Stomach (tissue), 9 donors: ENCODE data around the gene TUBGCP2. TPM values are rescaled to one million over a fixed set of nuclear protein-coding genes. Genes with fewer than 3 reads are reported as not detected.

Experiments used
- DNase-seq, 2 donors: peaks; one replicate each; pipeline versions ENCODE4 v3.0.0 to v3.0.0-alpha.2; 2013 to 2019
- H3K27ac ChIP-seq, 5 donors: fragments of 200-600 bp in 4 of 5; sonication (generic) in 4 of 5; one replicate each; pipeline ENCODE4 v1.5.1; 2013 to 2019; ENCODE audit warnings: mild to moderate bottlenecking in 1 of 5, moderate library complexity in 1 of 5
- H3K27me3 ChIP-seq, 3 donors: fragments of 200-600 bp; sonication (generic); one replicate each; pipeline ENCODE4 v1.5.1; 2017 to 2019; ENCODE audit warnings: mixed run types in 1 of 3
- H3K36me3 ChIP-seq, 4 donors: fragments of 200-600 bp; sonication (generic); 1 replicate in 3 of 4; 2 replicates in 1 of 4; pipeline ENCODE4 v1.5.1; 2016 to 2019
- H3K4me1 ChIP-seq, 4 donors: fragments of 200-600 bp; sonication (generic); one replicate each; pipeline ENCODE4 v1.5.1; 2016 to 2019
- H3K4me3 ChIP-seq, 4 donors: fragments of 200-600 bp; sonication (generic) in 3 of 4; one replicate each; pipeline ENCODE4 v1.5.1; 2016 to 2019; ENCODE audit warnings: mild to moderate bottlenecking in 1 of 4
- H3K9me3 ChIP-seq, 4 donors: fragments of 200-600 bp; sonication (generic); one replicate each; pipeline ENCODE4 v1.5.1; 2016 to 2019
- EP300 ChIP-seq: sonication (generic); formaldehyde crosslinking; IDR thresholded peaks from one replicate; pipeline ENCODE4 v1.6.1; 2017; ENCODE audit warnings: antibody characterized with exemption
- POLR2A ChIP-seq, 4 donors: fragments of 450-650 bp; IDR thresholded peaks; one replicate each; pipeline ENCODE4 v1.6.1; 2016; ENCODE audit warnings: antibody characterized with exemption in 4 of 4, control low read depth in 2 of 4, mild to moderate bottlenecking in 1 of 4, moderate library complexity in 1 of 4
- POLR2AphosphoS5 ChIP-seq, 3 donors: sonication (generic); formaldehyde crosslinking; IDR thresholded peaks; one replicate each; pipeline ENCODE4 v1.6.1; 2016; ENCODE audit warnings: antibody characterized with exemption in 3 of 3
- WGBS, 5 donors: extraction: QIAGEN DNeasy Blood & Tissue Kit in 3 of 5; methylation state at CpG; one replicate each; pipeline versions ENCODE4 v1.1.5 to v1.1.7; 2013 to 2018; 5-methylcytosine and 5-hydroxymethylcytosine counted together
- intact Hi-C: fragments of 100-400 bp; cut with DNase I; formaldehyde crosslinking; loops from one replicate; pipeline ENCODE4 v1.15.1; 2023; ENCODE audit warnings: low total_unique reads
- polyA plus RNA-seq, 3 donors: library from polyadenylated mRNA; stranded (reverse); fragments of 200-250 nt; gene quantifications; one replicate each; pipeline ENCODE4 v1.2.3, GENCODE V29; 2013
- total RNA-seq, 5 donors: library from RNA; depleted of rRNA; stranded (reverse); fragments of >200 nt; gene quantifications; one replicate each; pipeline versions ENCODE4 v1.1.0 to v1.2.3, GENCODE V29; 2014 to 2016
- TF ChIP-seq, protein P1 (sequence below), 7 experiments: fragments of 450-650 bp in 4 of 7; fragments of 200-600 bp in 3 of 7; sonication (generic) in 3 of 7; IDR thresholded peaks; one replicate each; pipeline ENCODE4 v1.5.1; 2016 to 2019; ENCODE audit warnings: antibody characterized with exemption in 7 of 7, control low read depth in 2 of 7, mild to moderate bottlenecking in 1 of 7
- donor health status: healthy with polysubstance abuse.
- donor health status: Bipolar disorder and iron deficiency.
- donor health status: healthy.

TUBGCP2 gene
- total and polyA plus RNA-seq, 8 donors, result 18.3 to 117 (median 47.6) TPM

DNA sequence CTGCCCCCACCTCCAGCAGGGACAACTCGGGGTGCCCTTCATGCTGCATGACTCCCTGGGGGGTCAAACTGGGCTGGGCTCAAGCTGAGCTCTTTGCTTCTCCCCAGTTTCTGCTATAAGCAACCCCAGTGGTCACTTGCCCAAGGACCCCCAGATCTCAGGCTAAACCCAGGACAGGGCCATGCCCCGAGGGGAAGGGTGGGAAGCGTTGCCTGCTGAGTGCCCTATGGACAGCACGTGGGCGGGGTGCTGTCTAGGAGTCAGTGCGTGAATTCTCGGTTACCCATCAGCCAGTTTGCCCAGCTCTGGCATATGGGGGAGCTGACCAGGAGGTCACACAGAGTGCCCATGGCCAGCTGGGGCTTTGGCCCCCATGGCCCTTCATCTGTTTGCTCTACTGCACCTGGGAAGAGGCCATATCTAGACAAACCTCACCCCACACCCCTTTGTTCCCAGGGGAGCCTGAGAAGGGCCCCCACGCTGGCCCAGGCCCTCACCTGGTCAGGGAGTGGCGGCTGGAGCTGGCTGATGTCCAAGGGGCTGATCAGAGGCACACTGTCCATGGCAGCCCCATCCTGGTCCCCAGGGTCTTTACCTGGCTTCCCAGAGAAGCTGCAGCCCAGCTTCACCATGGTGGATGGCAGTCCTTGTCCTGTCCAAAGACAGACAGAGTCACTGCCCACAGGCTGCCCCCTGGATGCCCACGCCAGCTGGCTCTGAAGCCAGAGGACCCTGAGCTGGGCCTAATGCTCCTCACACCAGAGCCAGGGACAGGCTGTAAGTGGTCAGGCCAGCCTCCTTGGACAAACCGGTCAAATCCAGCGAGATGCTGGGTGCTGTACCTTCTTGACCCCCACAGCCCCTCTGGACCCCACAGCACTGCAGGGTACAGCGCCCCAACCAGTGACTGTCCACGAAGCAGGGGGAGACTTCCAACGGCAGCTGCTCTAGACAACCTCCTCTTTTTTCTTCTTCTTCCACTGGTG, 20.0 kb upstream of the TUBGCP2 start:
- H3K36me3 ChIP-seq, result no peaks in the 10 kb centered on the region
- intact Hi-C loops, result no loop called here
- H3K4me1 ChIP-seq, result peaks cover 32 to 36% (median 33%) of the 10 kb centered on the region in 4 donors
- TF ChIP-seq, protein P1, sequence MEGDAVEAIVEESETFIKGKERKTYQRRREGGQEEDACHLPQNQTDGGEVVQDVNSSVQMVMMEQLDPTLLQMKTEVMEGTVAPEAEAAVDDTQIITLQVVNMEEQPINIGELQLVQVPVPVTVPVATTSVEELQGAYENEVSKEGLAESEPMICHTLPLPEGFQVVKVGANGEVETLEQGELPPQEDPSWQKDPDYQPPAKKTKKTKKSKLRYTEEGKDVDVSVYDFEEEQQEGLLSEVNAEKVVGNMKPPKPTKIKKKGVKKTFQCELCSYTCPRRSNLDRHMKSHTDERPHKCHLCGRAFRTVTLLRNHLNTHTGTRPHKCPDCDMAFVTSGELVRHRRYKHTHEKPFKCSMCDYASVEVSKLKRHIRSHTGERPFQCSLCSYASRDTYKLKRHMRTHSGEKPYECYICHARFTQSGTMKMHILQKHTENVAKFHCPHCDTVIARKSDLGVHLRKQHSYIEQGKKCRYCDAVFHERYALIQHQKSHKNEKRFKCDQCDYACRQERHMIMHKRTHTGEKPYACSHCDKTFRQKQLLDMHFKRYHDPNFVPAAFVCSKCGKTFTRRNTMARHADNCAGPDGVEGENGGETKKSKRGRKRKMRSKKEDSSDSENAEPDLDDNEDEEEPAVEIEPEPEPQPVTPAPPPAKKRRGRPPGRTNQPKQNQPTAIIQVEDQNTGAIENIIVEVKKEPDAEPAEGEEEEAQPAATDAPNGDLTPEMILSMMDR (IDR thresholded peaks at IDR 0.05), result no peak
- no peak for TF ChIP-seq EP300
- no peak for TF ChIP-seq POLR2AphosphoS5 (IDR thresholded peaks at IDR 0.05)
- TF ChIP-seq POLR2A (IDR thresholded peaks at IDR 0.05), result no peak
- no peaks in the 10 kb centered on the region for H3K9me3 ChIP-seq
- H3K4me3 ChIP-seq, result no peak overlapping the region
- H3K27me3 ChIP-seq, result peaks cover 10 to 93% (median 66%) of the 10 kb centered on the region in 3 donors
- DNase-seq, result no peak
- no peak overlapping the region for H3K27ac ChIP-seq
- WGBS, 5 donors, result 69 to 79% (median 72%) methylated on average over 10 to 15 of the region's 15 CpGs

DNA sequence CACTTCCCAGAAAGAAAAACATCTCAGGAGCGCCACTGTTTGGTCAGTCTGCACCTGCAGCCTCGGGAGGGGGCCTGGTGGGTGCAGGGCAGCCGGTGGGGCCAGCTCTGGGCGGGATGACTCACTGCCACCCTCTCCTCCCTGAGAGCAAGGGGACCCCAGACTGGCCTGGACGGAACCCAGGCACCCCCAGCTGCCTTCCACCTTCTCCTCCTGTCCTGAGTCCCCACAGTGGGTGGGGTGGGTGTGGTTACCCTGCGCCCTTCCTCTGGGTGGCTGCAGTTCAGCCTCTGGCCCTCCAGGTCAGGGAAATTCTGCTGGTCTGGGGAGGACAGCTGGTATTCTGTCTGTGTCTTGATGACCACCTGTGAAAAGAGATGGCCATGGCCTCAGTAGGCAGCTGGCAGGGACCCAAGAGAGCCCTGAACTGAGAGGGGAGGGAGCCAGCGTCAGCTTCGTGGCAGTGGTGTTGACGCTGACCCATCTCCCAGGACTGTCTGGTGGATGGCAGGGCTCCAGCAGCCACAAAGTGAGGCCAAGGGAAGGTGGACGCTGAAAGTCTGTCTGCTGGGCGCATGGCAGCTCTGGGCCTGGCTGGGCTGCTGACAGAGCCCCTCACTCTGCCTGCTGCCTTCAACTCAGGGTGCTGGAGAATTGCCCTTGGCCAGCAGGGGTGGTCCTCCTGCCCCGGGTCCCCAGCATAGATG, 19.1 kb upstream of the TUBGCP2 start:
- intact Hi-C loops, result no loop called here
- Histone ChIP-seq H3K27me3 (peaks cover 10 to 86% (median 64%) of the 10 kb centered on the region in 3 donors), H3K4me1 (peaks cover 32 to 36% (median 33%) of the 10 kb centered on the region in 4 donors), H3K27ac (no peak overlapping the region), H3K9me3 (no peaks in the 10 kb centered on the region), H3K4me3 (no peak overlapping the region), H3K36me3 (no peaks in the 10 kb centered on the region)
- WGBS, 5 donors, result 25 to 43% (median 37%) methylated on average over 6 to 12 of the region's 12 CpGs
- TF ChIP-seq POLR2A (IDR thresholded peaks at IDR 0.05), result no peak
- TF ChIP-seq POLR2AphosphoS5 (IDR thresholded peaks at IDR 0.05), result no peak
- TF ChIP-seq, protein P1 (IDR thresholded peaks at IDR 0.05), result no peak
- no peak for DNase-seq

DNA sequence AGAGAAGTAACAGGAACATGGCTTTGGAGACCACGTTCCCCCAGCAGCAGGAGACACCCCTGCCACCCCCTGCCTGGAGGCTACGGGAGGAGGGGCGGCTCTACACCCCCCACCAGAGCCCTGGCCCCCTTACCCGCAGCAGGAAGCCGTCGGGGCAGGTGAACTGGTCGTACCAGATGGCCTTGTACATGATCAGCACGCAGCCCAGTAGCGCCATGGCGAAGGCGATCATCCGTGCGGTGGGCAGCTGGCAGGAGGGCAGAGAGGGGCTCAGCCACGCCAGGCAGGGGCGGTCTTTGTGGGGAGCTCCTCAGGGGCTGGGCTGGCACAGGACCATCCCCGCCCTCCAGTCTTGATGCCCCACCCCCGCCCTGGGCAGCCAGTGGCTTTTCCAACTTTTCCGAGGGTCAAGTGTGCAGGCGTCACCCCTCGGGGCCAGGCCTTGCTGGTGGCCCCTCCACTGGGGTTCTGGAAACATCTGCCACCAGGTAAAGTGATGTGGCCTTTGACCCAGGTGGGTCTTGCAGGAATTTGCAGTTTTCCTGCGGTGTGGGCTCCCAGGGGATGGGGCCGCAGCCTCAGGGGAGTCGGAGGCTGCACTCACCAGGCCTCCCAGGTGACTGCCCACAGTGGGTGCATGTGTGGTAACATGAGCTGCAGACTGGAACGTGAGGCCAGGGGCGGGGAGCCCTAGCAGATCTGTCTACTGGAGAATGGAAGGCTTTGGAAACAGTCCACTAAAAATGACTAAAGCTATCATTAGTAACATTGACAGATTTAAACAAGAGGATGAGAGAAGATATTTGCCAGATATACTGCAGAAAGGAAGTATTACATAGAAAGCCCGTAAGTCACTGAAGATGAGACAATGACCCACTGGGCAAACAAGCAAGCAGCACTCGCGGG, 18.3 kb upstream of the TUBGCP2 start:
- peaks cover 32 to 36% (median 33%) of the 10 kb centered on the region in 4 donors for H3K4me1 ChIP-seq
- intact Hi-C loops, result no loop called here
- no peaks in the 10 kb centered on the region for H3K9me3 ChIP-seq
- TF ChIP-seq POLR2A (IDR thresholded peaks at IDR 0.05) (no peak), EP300 (no peak), POLR2AphosphoS5 (IDR thresholded peaks at IDR 0.05) (no peak)
- TF ChIP-seq, protein P1 (IDR thresholded peaks at IDR 0.05), result no peak
- WGBS, 5 donors, result 19 to 28% (median 26%) methylated on average over 15 to 28 of the region's 28 CpGs
- H3K36me3 ChIP-seq, result no peaks in the 10 kb centered on the region
- H3K4me3 ChIP-seq, result no peak overlapping the region
- H3K27ac ChIP-seq, result no peak overlapping the region
- peaks cover 8 to 78% (median 58%) of the 10 kb centered on the region in 3 donors for H3K27me3 ChIP-seq
- no peak for DNase-seq

DNA sequence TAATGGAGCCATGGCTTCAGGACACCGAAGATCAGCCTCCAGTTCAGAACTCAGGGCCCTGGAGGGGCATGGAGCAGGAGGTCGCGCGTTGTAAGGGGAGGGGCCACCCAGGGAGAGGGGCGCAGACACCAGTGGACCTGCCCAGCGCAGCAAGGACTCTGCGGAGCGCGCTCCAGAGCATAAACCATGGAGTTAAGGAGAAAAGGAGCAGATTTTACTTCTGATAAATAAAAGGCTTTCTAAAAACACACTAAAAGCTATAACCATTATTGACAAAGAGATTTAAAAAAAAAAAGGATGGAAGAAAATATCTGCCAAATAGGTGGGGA, 17.5 kb upstream of the TUBGCP2 start:
- intact Hi-C loops, result no loop called here
- WGBS, 5 donors, result 26 to 42% (median 33%) methylated on average over 9 of the region's 9 CpGs
- Histone ChIP-seq H3K27me3 (peaks cover 7 to 74% (median 52%) of the 10 kb centered on the region in 3 donors), H3K27ac (peak overlapping the region in 1 of 5 donors; percentile 54), H3K4me1 (peaks cover 32 to 36% (median 33%) of the 10 kb centered on the region in 4 donors), H3K36me3 (no peaks in the 10 kb centered on the region), H3K4me3 (peak overlapping the region; percentile 40 to 48 (median 44)), H3K9me3 (no peaks in the 10 kb centered on the region)
- TF ChIP-seq, protein P1 (IDR thresholded peaks at IDR 0.05), result no peak
- TF ChIP-seq EP300 (no peak), POLR2AphosphoS5 (IDR thresholded peaks at IDR 0.05) (no peak)
- DNase-seq, result no peak
